ENCODE results near the gene MLKL.

MLKL gene

GRCh38 chr16:74700438-74701225, at the start of gene MLKL:
TSS of gene MLKL (minus strand) at chr16:74700862. CDS start at chr16:74695757, 5,105 bp downstream.
- DNase-seq (ENCODE audit: low read depth in 3 of 3) = peak; percentile 14 to 62 (median 27)

GRCh38 chr16:74749291-74750055, 48.8 kb upstream of the MLKL start:
- DNase-seq (ENCODE audit: low read depth in 3 of 3) = no peak

GRCh38 chr16:74748616-74749026, 48.0 kb upstream of the MLKL start:
- no peak for DNase-seq (ENCODE audit: low read depth in 3 of 3)

- DNase-seq (ENCODE audit: low read depth in 3 of 3) = no peak
These were observed 47.3 kb upstream of the MLKL start for GRCh38 chr16:74747716-74748615.

GRCh38 chr16:74745926-74746325, 45.3 kb upstream of the MLKL start:
- DNase-seq (ENCODE audit: low read depth in 3 of 3) = no peak

GRCh38 chr16:74745109-74745615, 44.5 kb upstream of the MLKL start:
- DNase-seq (ENCODE audit: low read depth in 3 of 3) = no peak

GRCh38 chr16:74744566-74744965, 43.9 kb upstream of the MLKL start:
- no peak for DNase-seq (ENCODE audit: low read depth in 3 of 3)

GRCh38 chr16:74743668-74744299, 43.1 kb upstream of the MLKL start:
- no peak for DNase-seq (ENCODE audit: low read depth in 3 of 3)

- no peak for DNase-seq (ENCODE audit: low read depth in 3 of 3)
These were observed 42.5 kb upstream of the MLKL start for GRCh38 chr16:74743045-74743667.

GRCh38 chr16:74742051-74742481, 41.4 kb upstream of the MLKL start:
- no peak for DNase-seq (ENCODE audit: low read depth in 3 of 3)

GRCh38 chr16:74740795-74741304, 40.2 kb upstream of the MLKL start:
- DNase-seq (ENCODE audit: low read depth in 3 of 3) = no peak

GRCh38 chr16:74739275-74739674, 38.6 kb upstream of the MLKL start:
- DNase-seq (ENCODE audit: low read depth in 3 of 3) = no peak

- DNase-seq (ENCODE audit: low read depth in 3 of 3) = no peak
These were observed 38.2 kb upstream of the MLKL start for GRCh38 chr16:74738816-74739215.

GRCh38 chr16:74738113-74738541, 37.5 kb upstream of the MLKL start:
- no peak for DNase-seq (ENCODE audit: low read depth in 3 of 3)

GRCh38 chr16:74737521-74737920, 36.9 kb upstream of the MLKL start:
- DNase-seq (ENCODE audit: low read depth in 3 of 3) = no peak

- no peak for DNase-seq (ENCODE audit: low read depth in 3 of 3)
These were observed 36.0 kb upstream of the MLKL start for GRCh38 chr16:74736531-74737157.

- no peak for DNase-seq (ENCODE audit: low read depth in 3 of 3)
These were observed 34.9 kb upstream of the MLKL start for GRCh38 chr16:74735554-74735953.

GRCh38 chr16:74735162-74735452, 34.4 kb upstream of the MLKL start:
- DNase-seq (ENCODE audit: low read depth in 3 of 3) = no peak

- DNase-seq (ENCODE audit: low read depth in 3 of 3) = no peak
These were observed 33.9 kb upstream of the MLKL start for GRCh38 chr16:74734361-74735161.
